HAP-1 (cell line): ENCODE data around the gene TNF.
"Not testable (repeated sequence)": the region's sequence is repeated elsewhere in the genome, so short reads cannot be mapped to it uniquely, and the experiment has no call there.

Experiments used
- DNase-seq, 2 experiments: peaks; one replicate each; pipeline ENCODE4 v3.0.0-alpha.2; 2016 to 2020; ENCODE audit warnings: low spot score in 2 of 2
- H3K27me3 ChIP-seq: fragments of 250-450 bp; sonication (Bioruptor Pico); 2 replicates; pipeline ENCODE4 v1.5.1; 2020; ENCODE audit warnings: low read depth, mild to moderate bottlenecking, moderate library complexity
- H3K36me3 ChIP-seq: fragments of 250-450 bp; sonication (Bioruptor Pico); replicated peaks from 2 replicates; pipeline ENCODE4 v1.5.1; 2020; ENCODE audit warnings: mild to moderate bottlenecking
- H3K4me1 ChIP-seq: fragments of 250-450 bp; sonication (Bioruptor Pico); 2 replicates; pipeline ENCODE4 v1.5.1; 2020; ENCODE audit warnings: mild to moderate bottlenecking
- H3K4me3 ChIP-seq: fragments of 250-450 bp; sonication (Bioruptor Pico); 2 replicates; pipeline ENCODE4 v1.5.1; 2020; ENCODE audit warnings: mild to moderate bottlenecking, moderate library complexity
- H3K9me3 ChIP-seq: fragments of 250-450 bp; sonication (Bioruptor Pico); 2 replicates; pipeline ENCODE4 v1.5.1; 2020; ENCODE audit warnings: mild to moderate bottlenecking, moderate library complexity
- in situ Hi-C: fragments of 300-500 bp; cut with MboI; formaldehyde crosslinking; loops from 3 replicates; pipeline ENCODE4 v1.14.3; 2020; ENCODE audit warnings: low sequenced_read_pairs, inconsistent platforms, mixed read lengths

TNF gene

DNA sequence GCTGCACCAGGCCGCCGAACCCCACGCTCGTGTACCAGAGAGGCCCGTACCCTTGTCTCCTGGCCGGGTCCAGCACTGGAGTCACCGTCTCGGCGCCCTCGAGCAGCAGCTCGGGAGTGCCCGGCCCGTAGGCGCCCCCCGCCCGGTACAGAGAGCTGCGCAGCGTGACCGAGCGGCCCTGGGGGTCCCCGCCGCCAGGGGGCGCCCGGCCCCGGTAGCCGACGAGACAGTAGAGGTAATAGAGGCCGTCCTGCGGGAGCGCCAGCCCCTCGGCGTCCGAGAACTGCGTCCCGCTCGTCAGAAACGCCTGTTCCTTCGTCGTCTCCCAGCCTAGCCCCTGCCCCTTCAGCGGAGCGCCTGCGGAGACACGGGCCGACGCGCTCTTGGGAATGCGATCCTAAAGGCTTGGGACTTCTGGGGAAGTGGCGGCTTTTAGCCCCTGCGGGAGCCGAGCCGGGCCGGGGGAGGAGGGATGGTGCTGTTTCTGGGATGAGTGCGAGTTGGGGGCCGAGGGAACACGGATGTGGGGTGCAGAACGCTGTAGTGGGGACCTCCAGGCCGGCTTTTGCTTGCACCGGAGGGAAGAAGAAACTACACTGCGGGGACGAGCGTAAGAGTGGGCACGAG is 5.6 kb downstream of the TNF start:
- 0 out of 2 replicates have a peak, but pooled peaks cover 2% of the 10 kb centered on the region for H3K36me3 ChIP-seq
- peaks cover 9% of the 10 kb centered on the region for H3K4me1 ChIP-seq
- H3K4me3 ChIP-seq = peak overlapping the region; percentile 58
- peak; percentile 84 to 94 for DNase-seq
- no peaks in the 10 kb centered on the region for H3K27me3 ChIP-seq
- in situ Hi-C loops = no loop called here
- H3K9me3 ChIP-seq = no peaks in the 10 kb centered on the region

DNA sequence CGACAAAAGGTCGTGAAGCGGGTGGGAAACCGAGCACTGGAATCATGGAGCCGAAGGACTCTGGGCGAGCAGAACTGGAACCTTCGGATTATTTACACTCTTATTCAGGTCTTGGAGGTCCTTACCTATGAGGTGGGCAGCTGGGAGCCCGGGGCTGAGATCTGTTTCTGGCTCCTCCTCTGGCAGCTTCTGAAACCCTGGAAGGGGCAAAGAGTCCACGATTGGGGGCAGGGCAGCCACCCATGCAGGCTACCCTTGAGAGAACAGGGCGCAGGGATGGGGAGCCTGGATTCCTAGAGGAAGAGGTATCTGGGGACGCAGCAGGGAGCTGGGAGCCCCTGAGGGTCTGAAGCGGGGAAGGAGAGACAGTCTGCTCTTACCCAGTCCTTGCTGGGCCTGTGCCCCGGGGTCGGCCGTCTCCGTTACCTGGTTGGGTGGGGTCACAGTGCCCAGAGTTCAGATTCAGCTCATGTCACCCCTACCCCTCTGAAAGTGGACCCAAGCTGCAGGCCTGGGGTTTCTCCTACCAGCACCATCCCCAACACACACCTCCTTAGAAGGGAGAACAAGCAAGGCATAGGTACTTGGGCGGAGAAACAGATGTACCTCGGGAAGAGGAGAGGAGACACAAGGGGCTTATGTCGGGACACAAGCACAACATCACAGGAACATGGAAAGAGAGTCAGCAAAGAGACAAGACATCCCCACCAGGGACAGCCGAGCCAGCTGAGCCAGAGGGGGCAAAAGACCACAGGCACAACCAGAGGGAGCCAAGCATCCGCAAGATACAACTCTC is 6.3 kb downstream of the TNF start:
- H3K27me3 ChIP-seq = no peaks in the 10 kb centered on the region
- peak in 1 of 2 experiments; percentile 38 for DNase-seq
- in situ Hi-C loops = no loop called here
- 0 out of 2 replicates have a peak, but pooled peaks cover 2% of the 10 kb centered on the region for H3K36me3 ChIP-seq
- peak overlapping the region; percentile 58 for H3K4me3 ChIP-seq
- H3K4me1 ChIP-seq = peaks cover 9% of the 10 kb centered on the region
- no peaks in the 10 kb centered on the region for H3K9me3 ChIP-seq

DNA sequence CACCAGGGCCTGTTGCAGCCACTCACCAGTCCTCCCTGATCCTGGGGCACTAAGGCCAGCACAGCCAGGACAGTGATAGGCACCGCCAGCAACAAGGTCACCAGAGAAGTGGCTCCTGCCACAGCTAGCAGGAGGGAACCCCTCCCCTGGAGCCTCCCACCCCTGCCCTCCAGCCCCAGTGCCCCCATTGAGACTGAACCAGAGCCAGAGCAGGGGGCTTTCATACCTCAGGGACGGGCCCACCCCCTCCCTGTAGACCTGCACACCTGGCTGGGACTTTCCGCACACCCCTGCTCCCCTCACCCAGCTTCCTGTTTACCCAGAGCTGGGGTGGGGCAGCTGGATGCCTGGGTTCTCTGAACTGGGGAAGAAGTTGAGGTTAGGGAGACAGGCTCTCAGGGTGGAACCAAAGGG is 6.9 kb downstream of the TNF start, which contains the start of gene LTB:
LTB (minus strand) TSS at position 195 of the 414 bp plus-strand sequence; CDS start at position 188, 7 bp downstream.
- H3K4me3 ChIP-seq = peak within 1 kb of the TSS; percentile 58
- in situ Hi-C loops = no loop called here
- no peaks in the 10 kb centered on the region for H3K9me3 ChIP-seq
- H3K36me3 ChIP-seq = 0 out of 2 replicates have a peak, but pooled peaks cover 2% of the 10 kb centered on the region
- no peaks in the 10 kb centered on the region for H3K27me3 ChIP-seq
- DNase-seq = no peak
- H3K4me1 ChIP-seq = peaks cover 9% of the 10 kb centered on the region

DNA sequence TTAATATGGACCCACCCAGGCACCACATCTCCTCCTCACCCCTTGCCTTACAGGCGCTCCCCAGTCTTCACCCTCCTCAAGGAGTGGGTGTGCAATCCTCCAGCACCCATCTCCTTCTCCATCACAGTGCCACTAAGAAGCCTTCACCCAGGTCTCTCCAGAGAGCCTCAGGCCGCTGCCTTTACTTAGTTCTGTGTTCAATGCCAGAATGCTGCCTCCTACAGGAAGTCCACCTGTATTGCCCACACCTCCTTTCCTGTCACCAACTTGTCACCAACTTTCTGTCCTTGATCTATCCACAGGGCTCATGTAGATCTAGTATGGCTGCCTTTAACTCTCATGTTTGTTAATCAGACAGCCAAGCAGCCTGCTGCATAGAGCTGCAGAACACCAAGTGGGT is 10.1 kb downstream of the TNF start:
- peak in 1 of 2 experiments; percentile 36 for DNase-seq
- in situ Hi-C loops = no loop called here
- Histone ChIP-seq H3K4me1 (peaks cover 9% of the 10 kb centered on the region), H3K4me3 (no peak overlapping the region), H3K36me3 (0 out of 2 replicates have a peak, but pooled peaks cover 2% of the 10 kb centered on the region), H3K27me3 (no peaks in the 10 kb centered on the region), H3K9me3 (no peaks in the 10 kb centered on the region)

DNA sequence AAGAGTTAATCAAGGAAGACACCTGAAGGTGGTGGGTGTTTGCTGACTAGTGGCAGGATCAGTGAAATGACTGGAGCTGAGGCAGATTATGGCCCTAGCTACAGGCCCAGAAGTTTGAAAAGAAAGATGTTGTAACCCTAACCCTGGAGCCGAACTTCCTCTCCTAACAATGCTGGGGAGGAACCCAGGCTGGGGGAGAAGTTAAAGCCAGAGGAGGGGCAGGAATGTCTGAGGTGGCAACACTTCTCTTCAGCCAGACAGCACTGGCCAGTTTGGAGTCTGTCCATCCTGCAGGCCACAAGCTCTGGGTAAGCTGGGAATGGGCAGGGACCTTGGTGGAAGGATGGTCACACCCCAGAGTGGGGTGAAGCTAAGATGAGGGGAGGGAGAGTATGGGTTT is 10.6 kb downstream of the TNF start, which contains the start of gene LST1:
LST1 (plus strand) TSS at position 270 of the 400 bp plus-strand sequence. CDS start 1,023 bp downstream, outside the sequence.
- no peak within 1 kb of the TSS for H3K4me3 ChIP-seq
- 0 out of 2 replicates have a peak, but pooled peaks cover 2% of the 10 kb centered on the region for H3K36me3 ChIP-seq
- H3K27me3 ChIP-seq = no peaks in the 10 kb centered on the region
- peaks cover 9% of the 10 kb centered on the region for H3K4me1 ChIP-seq
- DNase-seq = no peak
- H3K9me3 ChIP-seq = no peaks in the 10 kb centered on the region
- in situ Hi-C loops = no loop called here

DNA sequence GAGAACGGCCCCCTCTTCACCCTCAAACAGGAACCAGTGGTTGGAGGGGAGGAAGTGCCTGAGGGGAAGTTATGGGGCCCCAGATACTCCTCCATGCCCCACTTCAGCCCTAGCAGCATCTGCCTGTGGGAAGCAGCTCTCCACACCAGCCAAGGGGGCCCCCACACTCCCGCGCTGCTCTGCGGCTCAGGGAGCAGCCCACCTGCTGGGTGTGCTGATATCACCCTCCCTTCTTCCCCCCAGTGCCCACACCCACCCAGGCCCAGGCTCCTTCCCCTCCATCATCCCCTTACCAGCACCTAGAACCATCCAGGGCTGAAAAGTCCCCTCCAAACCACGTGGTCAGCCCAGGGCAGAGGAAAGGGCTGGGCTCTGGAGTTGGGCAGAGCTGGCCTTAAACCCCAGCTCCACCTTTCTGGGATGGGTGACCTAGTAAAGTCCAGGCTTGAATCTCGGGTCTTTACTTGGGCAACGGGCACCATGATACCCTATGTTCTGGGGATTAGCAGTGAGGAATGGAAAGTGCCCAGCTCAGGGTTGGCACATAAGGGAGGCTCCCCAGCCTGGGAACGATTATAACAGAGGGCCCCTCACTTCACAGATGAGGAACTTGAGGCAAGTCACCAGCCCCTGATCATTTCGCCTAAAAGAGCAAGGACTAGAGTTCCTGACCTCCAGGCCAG is 11.4 kb downstream of the TNF start:
- in situ Hi-C loops = no loop called here
- Histone ChIP-seq H3K9me3 (no peaks in the 10 kb centered on the region), H3K4me1 (peaks cover 2% of the 10 kb centered on the region; the same call in 1 of the 2 replicates), H3K27me3 (no peaks in the 10 kb centered on the region), H3K36me3 (0 out of 2 replicates have a peak, but pooled peaks cover 2% of the 10 kb centered on the region), H3K4me3 (no peak overlapping the region)
- DNase-seq = no peak

DNA sequence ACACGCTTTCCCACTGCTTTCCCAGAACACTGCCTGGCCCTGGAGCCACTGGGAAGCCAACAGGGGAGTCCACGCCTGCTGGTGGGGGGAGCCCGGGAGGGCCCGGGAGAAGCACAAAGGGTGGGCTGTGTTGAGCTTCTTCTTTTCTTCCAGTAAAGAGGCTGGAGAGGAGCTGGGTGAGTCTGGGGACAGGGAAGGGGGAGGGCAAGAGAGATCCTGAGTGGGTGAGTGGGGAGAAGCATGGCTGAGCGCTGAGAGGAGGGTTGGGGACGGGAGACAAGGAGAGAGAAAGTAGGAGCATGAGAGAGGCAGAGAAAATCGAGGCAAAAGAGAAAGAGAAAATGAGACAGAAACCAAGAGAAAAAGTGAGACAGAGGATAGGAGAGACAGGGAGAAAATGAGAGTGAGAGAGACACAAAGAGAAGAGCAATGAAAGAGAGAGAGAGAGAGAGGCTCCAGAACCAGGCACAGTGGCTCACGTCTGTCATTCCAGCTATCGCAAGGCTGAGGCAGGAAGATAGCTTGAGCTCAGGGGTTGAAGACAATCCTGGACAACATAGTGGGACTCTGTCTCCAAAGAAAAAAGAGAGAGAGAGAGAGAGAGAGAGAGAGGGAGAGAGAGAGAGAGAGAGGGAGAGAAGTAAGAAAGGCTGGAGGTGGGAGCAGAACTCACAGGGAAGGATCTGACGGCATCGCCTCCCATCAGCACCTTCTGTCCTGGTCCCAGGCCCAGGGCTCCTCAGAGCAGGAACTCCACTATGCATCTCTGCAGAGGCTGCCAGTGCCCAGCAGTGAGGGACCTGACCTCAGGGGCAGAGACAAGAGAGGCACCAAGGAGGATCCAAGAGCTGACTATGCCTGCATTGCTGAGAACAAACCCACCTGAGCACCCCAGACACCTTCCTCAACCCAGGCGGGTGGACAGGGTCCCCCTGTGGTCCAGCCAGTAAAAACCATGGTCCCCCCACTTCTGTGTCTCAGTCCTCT is 12.7 kb downstream of the TNF start:
- Histone ChIP-seq H3K27me3 (no peaks in the 10 kb centered on the region), H3K4me3 (no peak overlapping the region), H3K9me3 (no peaks in the 10 kb centered on the region), H3K4me1 (no peaks in the 10 kb centered on the region), H3K36me3 (0 out of 2 replicates have a peak, but pooled peaks cover 2% of the 10 kb centered on the region)
- in situ Hi-C loops = no loop called here
- DNase-seq = no peak

DNA sequence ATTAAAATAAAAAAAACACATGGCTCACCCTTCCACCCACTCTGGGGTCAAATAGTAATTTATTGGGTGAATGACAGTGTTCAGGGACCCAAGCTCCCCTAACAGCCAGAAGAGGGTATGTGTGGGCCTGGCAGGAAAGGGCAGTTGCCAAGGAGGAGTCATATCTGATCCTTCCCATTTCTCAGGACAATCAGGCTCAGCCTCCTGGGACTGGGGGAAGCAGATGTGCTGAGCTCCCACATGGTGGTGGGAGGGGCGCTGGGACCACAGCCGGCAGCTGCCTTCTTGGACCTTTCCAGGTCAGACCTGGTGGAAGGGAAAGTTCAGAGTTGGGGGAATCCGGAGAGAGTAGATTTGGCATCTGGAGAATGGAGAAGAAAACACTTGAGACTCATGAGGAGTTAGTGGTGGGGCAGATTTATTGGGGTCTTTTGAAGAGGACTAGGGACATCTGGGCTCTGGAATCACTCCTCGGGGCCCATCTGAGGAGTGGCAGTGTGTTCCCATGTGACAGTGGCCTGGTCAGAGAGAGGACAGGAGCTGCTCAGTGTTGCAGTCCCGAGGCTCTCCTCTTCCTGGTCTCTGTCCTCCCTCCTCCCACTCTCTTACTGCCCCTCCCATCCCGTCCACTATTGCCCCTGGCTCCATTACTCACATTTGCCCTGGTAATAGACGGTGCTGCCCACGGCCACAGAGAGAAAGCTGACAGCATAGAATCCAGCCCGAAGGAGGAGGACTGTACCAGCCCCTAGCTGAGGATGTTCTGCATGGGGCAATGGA is 13.7 kb downstream of the TNF start:
- H3K27me3 ChIP-seq = no peaks in the 10 kb centered on the region
- in situ Hi-C loops = no loop called here
- H3K4me1 ChIP-seq = no peaks in the 10 kb centered on the region
- no peaks in the 10 kb centered on the region for H3K9me3 ChIP-seq
- no peak overlapping the region for H3K4me3 ChIP-seq
- H3K36me3 ChIP-seq = 0 out of 2 replicates have a peak, but pooled peaks cover 2% of the 10 kb centered on the region
- DNase-seq = no peak

DNA sequence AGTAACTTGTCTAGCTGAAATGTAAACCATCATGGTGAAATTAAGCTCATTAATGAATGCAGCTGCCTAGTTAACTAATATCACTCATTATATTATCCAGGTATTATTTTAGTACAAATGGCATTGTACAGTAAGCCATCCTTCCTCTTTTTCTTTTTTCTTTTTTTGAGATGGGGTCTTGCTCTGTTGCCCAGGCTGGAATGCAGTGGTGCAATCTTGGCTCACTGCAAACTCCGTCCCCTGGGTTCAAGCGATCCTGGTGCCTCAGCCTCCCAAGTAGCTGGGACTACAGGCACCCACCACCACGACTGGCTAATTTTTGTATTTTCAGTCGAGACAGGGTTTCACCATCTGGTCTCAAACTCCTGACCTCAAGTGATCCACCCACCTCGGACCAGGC is 15.3 kb downstream of the TNF start:
- H3K9me3 ChIP-seq, H3K4me3 ChIP-seq, H3K4me1 ChIP-seq, H3K27me3 ChIP-seq, DNase-seq, H3K36me3 ChIP-seq: not testable (repeated sequence)
- in situ Hi-C loops = loop anchor here (5.0 kb wide), 1 partner anchor 43 kb away; the partner anchor contains the start of genes ATP6V1G2 and NFKBIL1

DNA sequence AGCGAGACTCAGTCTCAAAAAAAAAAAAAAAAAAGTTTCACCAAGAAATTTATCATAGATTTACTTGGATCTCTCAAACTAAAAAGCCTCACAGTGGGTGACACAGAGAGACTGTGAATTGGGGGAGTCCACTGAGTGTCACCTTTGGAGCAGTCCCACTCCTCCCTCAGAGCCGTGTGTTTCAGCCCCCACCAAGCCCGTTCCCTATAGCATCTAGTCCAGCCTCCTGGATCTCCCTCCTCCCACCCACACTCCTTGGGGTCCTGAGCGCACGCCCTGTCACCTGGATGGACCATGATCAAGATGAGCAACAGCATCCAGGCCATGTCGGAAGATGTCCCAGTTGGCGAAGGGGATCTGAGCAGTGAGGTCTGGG is 17.0 kb downstream of the TNF start:
- no peaks in the 10 kb centered on the region for H3K4me1 ChIP-seq
- no peaks in the 10 kb centered on the region for H3K9me3 ChIP-seq
- H3K36me3 ChIP-seq = no peaks in the 10 kb centered on the region
- H3K4me3 ChIP-seq = no peak overlapping the region
- no peaks in the 10 kb centered on the region for H3K27me3 ChIP-seq
- in situ Hi-C loops = loop anchor here (5.0 kb wide), 1 partner anchor 45 kb away; the partner anchor contains the start of genes ATP6V1G2 and NFKBIL1
- DNase-seq = no peak

DNA sequence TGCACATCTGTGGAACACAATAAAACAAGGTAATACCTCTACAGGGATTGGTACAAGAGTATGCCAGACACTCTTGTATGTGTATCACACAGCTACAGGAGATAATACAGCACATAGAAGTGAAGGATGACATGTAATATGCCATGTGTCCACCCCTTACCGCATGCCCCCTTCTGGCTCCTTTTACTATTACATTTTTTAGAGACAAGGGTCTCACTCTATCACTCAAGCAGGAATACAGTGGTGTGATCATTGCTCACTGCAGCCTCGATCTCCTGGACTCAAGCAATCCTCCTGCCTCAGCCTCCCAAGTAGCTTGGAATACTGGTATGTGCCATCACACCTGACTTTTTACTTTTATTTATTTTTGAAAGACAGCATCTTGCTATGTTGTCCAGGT is 21.6 kb downstream of the TNF start:
- no peaks in the 10 kb centered on the region for H3K27me3 ChIP-seq
- no peaks in the 10 kb centered on the region for H3K9me3 ChIP-seq
- H3K36me3 ChIP-seq = no peaks in the 10 kb centered on the region
- H3K4me3 ChIP-seq = no peak overlapping the region
- peak; percentile 50 to 58 for DNase-seq
- no peaks in the 10 kb centered on the region for H3K4me1 ChIP-seq
- in situ Hi-C loops = no loop called here

DNA sequence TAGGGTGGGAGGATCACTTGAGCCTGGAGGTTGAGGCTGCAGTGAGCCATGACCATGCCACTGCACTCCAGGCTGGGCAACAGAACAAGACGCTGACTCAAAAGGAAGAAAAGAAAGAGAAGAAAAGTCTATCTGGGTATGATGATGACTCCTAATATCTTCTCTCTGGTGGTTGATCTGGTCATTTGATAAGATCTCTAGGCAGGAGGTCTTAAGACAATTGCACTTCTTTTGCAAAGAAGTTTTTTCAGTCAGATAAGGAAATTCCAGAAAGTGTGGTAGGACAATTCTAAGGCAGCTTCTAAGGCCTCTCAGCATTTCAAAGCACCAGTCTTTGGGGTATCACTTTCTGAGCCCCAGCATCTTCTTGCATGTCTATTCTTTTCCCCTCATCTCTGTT is 32.0 kb downstream of the TNF start:
- H3K4me3 ChIP-seq = no peak overlapping the region
- H3K36me3 ChIP-seq = no peaks in the 10 kb centered on the region; the same call in 1 of the 2 replicates
- H3K4me1 ChIP-seq = peaks cover 10% of the 10 kb centered on the region
- in situ Hi-C loops = no loop called here
- no peak for DNase-seq
- no peaks in the 10 kb centered on the region for H3K27me3 ChIP-seq
- H3K9me3 ChIP-seq = no peaks in the 10 kb centered on the region
